ENCODE results near the gene CCDC195. TPM values are rescaled to one million over a fixed set of nuclear protein-coding genes. Genes with fewer than 3 reads are reported as not detected.

CCDC195 gene
- total and polyA plus RNA-seq, 2 experiments from 2014 or later: not detected

- in situ Hi-C loops (cut with MboI): no loop called here
- Histone ChIP-seq H3K4me2 (ENCODE audit: unreplicated experiment) (peak overlapping the region; percentile 59), H3K27me3 (replicated peaks; ENCODE audit: insufficient read depth) (no peaks in the 10 kb centered on the region), H2AFZ (peak overlapping the region; percentile 70), H3K9me3 (ENCODE audit: low read depth) (no peaks in the 10 kb centered on the region), H4K20me1 (ENCODE audit: insufficient read depth) (no peaks in the 10 kb centered on the region), H3K27ac (no peak overlapping the region), H3K9ac (0 out of 2 replicates have a peak overlapping the region, but pooled peaks have one; percentile 6), H3K4me3 (peak overlapping the region; percentile 45), H3K4me1 (ENCODE audit: insufficient read depth) (no peaks in the 10 kb centered on the region), H3K79me2 (ENCODE audit: insufficient read depth) (no peaks in the 10 kb centered on the region), H3K9me2 (ENCODE audit: insufficient read depth) (no peaks in the 10 kb centered on the region), H3F3A (ENCODE audit: insufficient read depth) (no peaks in the 10 kb centered on the region), H3K36me3 (ENCODE audit: low read depth) (no peaks in the 10 kb centered on the region)
- TF ChIP-seq EZH2phosphoT487 (IDR thresholded peaks at IDR 0.05; ENCODE audit: insufficient read depth, low read depth) (no peak), EZH2 (IDR thresholded peaks at IDR 0.05; ENCODE audit: insufficient read depth, poor library complexity, severe bottlenecking) (no peak)
- DNase-seq: peak; percentile 42
- WGBS, 2 experiments (ENCODE audit: low coverage in 1 of 2, low lambda C conversion rate in 2 of 2, missing lambda C conversion rate in 2 of 2): 9 to 11% methylated on average over 10 of the region's 10 CpGs
Observed at GRCh38 chr2:224711859-224712665, 4.1 kb downstream of the CCDC195 start.

DNA sequence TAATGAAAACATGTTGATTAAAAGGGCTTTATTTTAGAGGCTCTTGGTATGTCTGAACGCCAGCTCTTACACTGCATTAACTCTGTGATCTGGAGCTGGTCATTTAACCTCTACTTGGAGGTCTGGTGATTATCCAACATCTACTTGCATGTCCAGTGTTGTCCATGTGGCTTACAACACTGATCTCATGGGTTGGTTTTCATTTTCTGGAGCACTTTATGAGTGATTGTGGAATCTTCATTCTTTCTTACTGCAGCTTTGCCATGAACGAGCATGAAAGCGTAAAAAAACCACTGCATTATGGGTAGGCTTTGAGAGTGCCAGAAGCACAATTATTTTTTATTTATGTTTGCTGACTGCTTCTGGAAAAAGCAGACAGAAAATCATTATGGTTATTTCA, 4.8 kb downstream of the CCDC195 start:
- H2AFZ ChIP-seq: 0 out of 2 replicates have a peak overlapping the region, but pooled peaks have one; percentile 70
- DNase-seq: no peak
- no peaks in the 10 kb centered on the region for H3K9me3 ChIP-seq (ENCODE audit: low read depth)
- 48 to 60% methylated on average over 3 of the region's 3 CpGs for WGBS, 2 experiments (ENCODE audit: low coverage in 1 of 2, low lambda C conversion rate in 2 of 2, missing lambda C conversion rate in 2 of 2)
- no peaks in the 10 kb centered on the region for H4K20me1 ChIP-seq (ENCODE audit: insufficient read depth)
- H3K79me2 ChIP-seq (ENCODE audit: insufficient read depth): no peaks in the 10 kb centered on the region
- H3K9ac ChIP-seq: no peak overlapping the region
- in situ Hi-C loops (cut with MboI): no loop called here
- H3K27me3 ChIP-seq (replicated peaks; ENCODE audit: insufficient read depth): no peaks in the 10 kb centered on the region
- H3F3A ChIP-seq (ENCODE audit: insufficient read depth): no peaks in the 10 kb centered on the region
- TF ChIP-seq EZH2 (IDR thresholded peaks at IDR 0.05; ENCODE audit: insufficient read depth, poor library complexity, severe bottlenecking): no peak
- TF ChIP-seq EZH2phosphoT487 (IDR thresholded peaks at IDR 0.05; ENCODE audit: insufficient read depth, low read depth): no peak
- no peak overlapping the region for H3K4me3 ChIP-seq
- H3K9me2 ChIP-seq (ENCODE audit: insufficient read depth): no peaks in the 10 kb centered on the region
- H3K4me2 ChIP-seq (ENCODE audit: unreplicated experiment): no peak overlapping the region
- no peak overlapping the region for H3K27ac ChIP-seq
- no peaks in the 10 kb centered on the region for H3K4me1 ChIP-seq (ENCODE audit: insufficient read depth)
- no peaks in the 10 kb centered on the region for H3K36me3 ChIP-seq (ENCODE audit: low read depth)

DNA sequence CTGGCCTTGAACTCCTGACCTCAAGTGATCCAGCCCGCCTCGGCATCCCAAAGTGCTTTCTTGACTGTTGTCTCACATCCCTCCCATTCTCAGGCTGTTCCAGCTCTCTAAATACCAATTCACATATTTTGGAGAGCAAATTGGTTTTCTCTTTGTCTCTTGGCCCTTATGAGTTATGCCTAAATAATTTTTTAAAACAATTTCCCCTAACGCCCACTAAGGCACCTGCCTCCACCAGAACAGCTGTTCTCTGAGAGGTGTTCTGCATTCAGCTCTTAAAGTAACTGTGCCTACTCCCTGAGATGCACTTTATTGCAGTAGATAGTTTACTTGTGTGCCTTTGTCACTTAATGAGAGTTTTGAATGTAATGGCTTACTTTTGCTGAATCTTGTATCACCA, 6.9 kb downstream of the CCDC195 start:
- TF ChIP-seq EZH2phosphoT487 (IDR thresholded peaks at IDR 0.05; ENCODE audit: insufficient read depth, low read depth) (no peak), EZH2 (IDR thresholded peaks at IDR 0.05; ENCODE audit: insufficient read depth, poor library complexity, severe bottlenecking) (no peak)
- Histone ChIP-seq H3K27ac (no peak overlapping the region), H3K9me3 (ENCODE audit: low read depth) (no peaks in the 10 kb centered on the region), H3K4me3 (no peak overlapping the region), H3K36me3 (ENCODE audit: low read depth) (no peaks in the 10 kb centered on the region), H4K20me1 (ENCODE audit: insufficient read depth) (no peaks in the 10 kb centered on the region), H3F3A (ENCODE audit: insufficient read depth) (no peaks in the 10 kb centered on the region), H3K9me2 (ENCODE audit: insufficient read depth) (no peaks in the 10 kb centered on the region), H3K9ac (no peak overlapping the region), H3K27me3 (replicated peaks; ENCODE audit: insufficient read depth) (no peaks in the 10 kb centered on the region), H2AFZ (no peak overlapping the region), H3K4me2 (ENCODE audit: unreplicated experiment) (no peak overlapping the region), H3K4me1 (ENCODE audit: insufficient read depth) (no peaks in the 10 kb centered on the region), H3K79me2 (ENCODE audit: insufficient read depth) (no peaks in the 10 kb centered on the region)
- 62 to 68% methylated on average over 3 of the region's 3 CpGs for WGBS, 2 experiments (ENCODE audit: low coverage in 1 of 2, low lambda C conversion rate in 2 of 2, missing lambda C conversion rate in 2 of 2)
- no peak for DNase-seq
- in situ Hi-C loops (cut with MboI): no loop called here

DNA sequence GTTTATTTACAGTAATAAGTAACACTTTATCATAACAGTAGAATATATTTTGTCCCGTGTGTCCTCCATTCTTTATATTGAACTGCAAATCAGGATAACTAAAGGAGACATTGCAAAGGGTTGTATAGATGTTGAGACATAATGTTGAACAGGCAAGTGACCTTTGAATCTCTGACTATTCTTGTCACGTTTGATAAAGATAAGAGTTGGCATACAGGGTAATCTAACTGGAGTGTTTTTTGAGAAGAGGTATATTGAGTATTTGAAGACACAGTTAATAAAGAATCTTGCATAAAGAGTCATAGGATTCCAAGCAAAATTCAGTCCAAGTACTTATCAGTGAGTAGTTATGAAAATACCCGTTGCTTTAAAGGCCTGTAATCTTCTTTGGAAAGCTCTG, 21.7 kb downstream of the CCDC195 start:
- no peaks in the 10 kb centered on the region for H3K36me3 ChIP-seq (ENCODE audit: low read depth)
- WGBS, 2 experiments (ENCODE audit: low coverage in 1 of 2, low lambda C conversion rate in 2 of 2, missing lambda C conversion rate in 2 of 2): 30 to 33% methylated on average over 3 of the region's 3 CpGs
- no peaks in the 10 kb centered on the region for H3K9me2 ChIP-seq (ENCODE audit: insufficient read depth)
- DNase-seq: no peak
- TF ChIP-seq EZH2 (IDR thresholded peaks at IDR 0.05; ENCODE audit: insufficient read depth, poor library complexity, severe bottlenecking) (no peak), EZH2phosphoT487 (IDR thresholded peaks at IDR 0.05; ENCODE audit: insufficient read depth, low read depth) (no peak)
- no peaks in the 10 kb centered on the region for H3K79me2 ChIP-seq (ENCODE audit: insufficient read depth)
- no peaks in the 10 kb centered on the region for H3K27me3 ChIP-seq (replicated peaks; ENCODE audit: insufficient read depth)
- H3K27ac ChIP-seq: no peak overlapping the region
- H3K4me1 ChIP-seq (ENCODE audit: insufficient read depth): no peaks in the 10 kb centered on the region
- no peak overlapping the region for H3K4me3 ChIP-seq
- H3K9ac ChIP-seq: no peak overlapping the region
- in situ Hi-C loops (cut with MboI): no loop called here
- no peaks in the 10 kb centered on the region for H4K20me1 ChIP-seq (ENCODE audit: insufficient read depth)
- H2AFZ ChIP-seq: no peak overlapping the region
- no peaks in the 10 kb centered on the region for H3K9me3 ChIP-seq (ENCODE audit: low read depth)
- H3F3A ChIP-seq (ENCODE audit: insufficient read depth): no peaks in the 10 kb centered on the region
- H3K4me2 ChIP-seq (ENCODE audit: unreplicated experiment): no peak overlapping the region
